ENCODE results near the gene PTBP1. TPM values are rescaled to one million over a fixed set of nuclear protein-coding genes. Genes with fewer than 3 reads are reported as not detected.
"Not testable (repeated sequence)": the region's sequence is repeated elsewhere in the genome, so short reads cannot be mapped to it uniquely, and the experiment has no call there.

Gene PTBP1
- total RNA-seq, 1 donor from 2014 or later = 285 TPM

DNA sequence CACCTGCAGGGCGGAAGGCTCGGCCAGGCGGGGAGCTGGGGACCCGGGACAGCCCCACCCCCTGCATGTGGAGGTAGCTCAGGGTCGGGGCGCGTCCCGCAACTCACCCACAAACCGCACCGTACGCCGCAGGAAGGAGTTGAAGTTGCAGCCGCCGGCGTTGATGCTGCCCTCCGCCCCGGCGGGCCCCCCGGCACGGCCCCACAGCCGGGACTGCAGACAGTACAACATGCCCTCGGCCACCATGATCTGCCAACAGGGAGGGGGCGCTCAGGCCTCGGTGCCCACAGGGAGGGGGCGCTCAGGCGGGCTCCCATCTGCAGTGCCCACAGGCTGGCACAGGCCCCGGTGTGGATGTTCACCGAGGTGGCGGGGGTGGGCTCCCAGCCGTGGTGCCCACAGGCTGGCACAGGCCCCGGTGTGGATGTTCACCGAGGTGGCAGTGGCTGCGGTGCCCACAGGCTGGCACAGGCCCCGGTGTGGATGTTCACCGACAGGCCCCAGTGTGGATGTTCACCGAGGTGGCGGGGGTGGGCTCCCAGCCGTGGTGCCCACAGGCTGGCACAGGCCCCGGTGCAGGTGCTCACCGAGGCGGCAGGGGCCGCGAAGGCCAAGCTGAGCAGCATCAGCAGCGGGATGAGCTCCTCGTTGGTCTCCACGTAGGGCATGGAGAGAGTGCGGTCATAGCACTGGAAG is 18.0 kb downstream of the PTBP1 start:
- H3K36me3 Mint-ChIP-seq (ENCODE audit: low read depth) = peaks cover 13% of the 10 kb centered on the region
- H3K27me3 Mint-ChIP-seq (ENCODE audit: low read depth) = no peaks in the 10 kb centered on the region
- H3K27ac Mint-ChIP-seq (ENCODE audit: unreplicated experiment) = no peak overlapping the region
- DNase-seq (ENCODE audit: low spot score) = no peak
- H3K4me3 Mint-ChIP-seq (ENCODE audit: unreplicated experiment) = no peak overlapping the region
- no peaks in the 10 kb centered on the region for H3K4me1 Mint-ChIP-seq (ENCODE audit: low read depth)
- peaks cover 4% of the 10 kb centered on the region for H3K9me3 Mint-ChIP-seq (ENCODE audit: low read depth)
- TF ChIP-seq, protein P1, sequence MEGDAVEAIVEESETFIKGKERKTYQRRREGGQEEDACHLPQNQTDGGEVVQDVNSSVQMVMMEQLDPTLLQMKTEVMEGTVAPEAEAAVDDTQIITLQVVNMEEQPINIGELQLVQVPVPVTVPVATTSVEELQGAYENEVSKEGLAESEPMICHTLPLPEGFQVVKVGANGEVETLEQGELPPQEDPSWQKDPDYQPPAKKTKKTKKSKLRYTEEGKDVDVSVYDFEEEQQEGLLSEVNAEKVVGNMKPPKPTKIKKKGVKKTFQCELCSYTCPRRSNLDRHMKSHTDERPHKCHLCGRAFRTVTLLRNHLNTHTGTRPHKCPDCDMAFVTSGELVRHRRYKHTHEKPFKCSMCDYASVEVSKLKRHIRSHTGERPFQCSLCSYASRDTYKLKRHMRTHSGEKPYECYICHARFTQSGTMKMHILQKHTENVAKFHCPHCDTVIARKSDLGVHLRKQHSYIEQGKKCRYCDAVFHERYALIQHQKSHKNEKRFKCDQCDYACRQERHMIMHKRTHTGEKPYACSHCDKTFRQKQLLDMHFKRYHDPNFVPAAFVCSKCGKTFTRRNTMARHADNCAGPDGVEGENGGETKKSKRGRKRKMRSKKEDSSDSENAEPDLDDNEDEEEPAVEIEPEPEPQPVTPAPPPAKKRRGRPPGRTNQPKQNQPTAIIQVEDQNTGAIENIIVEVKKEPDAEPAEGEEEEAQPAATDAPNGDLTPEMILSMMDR (IDR thresholded peaks at IDR 0.05) = no peak

- TF ChIP-seq, protein P1 (IDR thresholded peaks at IDR 0.05) = no peak
- H3K4me1 Mint-ChIP-seq (ENCODE audit: low read depth) = no peaks in the 10 kb centered on the region
- H3K4me3 Mint-ChIP-seq (ENCODE audit: unreplicated experiment) = no peak overlapping the region
- H3K9me3 Mint-ChIP-seq (ENCODE audit: low read depth) = peaks cover 4% of the 10 kb centered on the region
- DNase-seq (ENCODE audit: low spot score) = no peak
- peaks cover 11% of the 10 kb centered on the region for H3K36me3 Mint-ChIP-seq (ENCODE audit: low read depth)
- no peaks in the 10 kb centered on the region for H3K27me3 Mint-ChIP-seq (ENCODE audit: low read depth)
- no peak overlapping the region for H3K27ac Mint-ChIP-seq (ENCODE audit: unreplicated experiment)
These were observed 18.7 kb downstream of the PTBP1 start for GRCh38 chr19:815775-816499.

DNA sequence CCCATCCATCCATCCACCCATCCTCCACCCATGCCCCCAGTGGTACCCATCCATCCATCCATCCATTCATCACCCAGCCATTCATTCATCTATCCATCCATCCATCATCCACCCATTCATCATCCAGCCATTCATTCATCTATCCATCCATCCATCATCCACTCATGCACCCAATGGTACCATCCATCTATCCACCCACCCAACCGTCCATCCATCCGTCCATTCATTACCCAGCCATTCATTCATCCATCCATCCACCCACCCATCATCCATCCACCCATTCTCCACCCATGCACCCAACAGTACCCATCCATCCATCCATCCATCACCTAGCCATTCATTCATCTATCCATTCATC is 19.2 kb downstream of the PTBP1 start:
- H3K9me3 Mint-ChIP-seq (ENCODE audit: low read depth) = peaks cover 4% of the 10 kb centered on the region
- H3K4me3 Mint-ChIP-seq (ENCODE audit: unreplicated experiment) = no peak overlapping the region
- H3K27ac Mint-ChIP-seq (ENCODE audit: unreplicated experiment) = no peak overlapping the region
- no peaks in the 10 kb centered on the region for H3K4me1 Mint-ChIP-seq (ENCODE audit: low read depth)
- H3K36me3 Mint-ChIP-seq (ENCODE audit: low read depth) = peaks cover 11% of the 10 kb centered on the region
- TF ChIP-seq, protein P1 (IDR thresholded peaks at IDR 0.05) = no peak
- H3K27me3 Mint-ChIP-seq (ENCODE audit: low read depth) = no peaks in the 10 kb centered on the region
- DNase-seq (ENCODE audit: low spot score) = no peak

- not testable (repeated sequence) for H3K9me3 Mint-ChIP-seq (ENCODE audit: low read depth); H3K4me3 Mint-ChIP-seq (ENCODE audit: unreplicated experiment); H3K27ac Mint-ChIP-seq (ENCODE audit: unreplicated experiment); H3K36me3 Mint-ChIP-seq (ENCODE audit: low read depth); H3K4me1 Mint-ChIP-seq (ENCODE audit: low read depth); H3K27me3 Mint-ChIP-seq (ENCODE audit: low read depth); DNase-seq (ENCODE audit: low spot score)
These were observed 23.0 kb downstream of the PTBP1 start for GRCh38 chr19:820212-820611.

GRCh38 chr19:821231-821824 is 24.1 kb downstream of the PTBP1 start:
- Mint-ChIP-seq H3K36me3 (ENCODE audit: low read depth) (peaks cover 4% of the 10 kb centered on the region), H3K4me3 (ENCODE audit: unreplicated experiment) (peak overlapping the region; percentile 60), H3K4me1 (ENCODE audit: low read depth) (no peaks in the 10 kb centered on the region), H3K27me3 (ENCODE audit: low read depth) (no peaks in the 10 kb centered on the region), H3K27ac (ENCODE audit: unreplicated experiment) (no peak overlapping the region), H3K9me3 (ENCODE audit: low read depth) (peaks cover 3% of the 10 kb centered on the region)
- TF ChIP-seq, protein P1 (IDR thresholded peaks at IDR 0.05) = no peak
- peak; percentile 88 for DNase-seq (ENCODE audit: low spot score)
